Right cardiac atrium (tissue), 5 donors: ENCODE results near the gene CDYL. TPM values are rescaled to one million over a fixed set of nuclear protein-coding genes. Genes with fewer than 3 reads are reported as not detected.
A peak's percentile ranks its signal among the peaks of the same experiment; 100 is the strongest.
"Not testable (repeated sequence)": the region's sequence is repeated elsewhere in the genome, so short reads cannot be mapped to it uniquely, and the experiment has no call there.

ENCODE experiments used
- ATAC-seq, 2 donors: fragments of 200-7000 bp; cut with Tn5 transposase; one replicate each; pipeline versions ENCODE4 v1.8.0 to v1.9.1; 2020; ENCODE audit warnings: moderate library complexity in 2 of 2, mild to moderate bottlenecking in 1 of 2
- DNase-seq, 3 donors: peaks; one replicate each; pipeline ENCODE4 v3.0.0-alpha.2; 2020
- H3K27ac ChIP-seq: one replicate; pipeline ENCODE4 v1.5.1; 2013; ENCODE audit warnings: mild to moderate bottlenecking, low read length, control low read depth, moderate library complexity
- H3K27me3 ChIP-seq: one replicate; pipeline ENCODE4 v1.6.1; 2013; ENCODE audit not compliant: control insufficient read depth, insufficient read depth
- H3K4me1 ChIP-seq: one replicate; pipeline ENCODE4 v1.6.1; 2013; ENCODE audit warnings: low read length; ENCODE audit not compliant: control insufficient read depth, insufficient read depth
- H3K4me3 ChIP-seq: one replicate; pipeline ENCODE4 v1.5.1; 2013; ENCODE audit warnings: low read length, control low read depth
- H3K9me3 ChIP-seq: one replicate; pipeline ENCODE4 v1.6.1; 2013; ENCODE audit warnings: low read length; ENCODE audit not compliant: control insufficient read depth
- WGBS: extraction: QIAGEN DNeasy Blood & Tissue Kit; methylation state at CpG from one replicate; pipeline ENCODE4 v1.1.7; 2013; 5-methylcytosine and 5-hydroxymethylcytosine counted together
- intact Hi-C, 4 donors: fragments of 100-400 bp; cut with DNase I; formaldehyde crosslinking; loops; one replicate each; pipeline versions ENCODE4 v1.11.0 to v1.14.0; 2022 to 2023
- polyA plus RNA-seq: library from polyadenylated mRNA; stranded (reverse); fragments of 200-250 nt; gene quantifications from one replicate; pipeline ENCODE4 v1.2.3, GENCODE V29; 2013
- total RNA-seq, 4 donors: library from RNA; stranded (reverse); fragmentation: NEBNext Ultra II Directional; extraction: Animal tissue kit (Norgen Biotek cat#: 25700); gene quantifications; one replicate each; pipeline ENCODE4 v1.2.1, GENCODE V29; 2021
- donor health status: healthy with polysubstance abuse.
- donor health status: DM: no; HTN: yes; CAD: no.
- donor health status: DM: no; HTN: no; CAD: no.
- donor health status: DM: no; HTN: yes; CAD: no; lungs with severe emphysema.
- donor health status: DM: yes; HTN: yes; CAD: no.

CDYL gene
- total and polyA plus RNA-seq, 5 donors = 6.0 to 42.0 (median 36.1) TPM

DNA sequence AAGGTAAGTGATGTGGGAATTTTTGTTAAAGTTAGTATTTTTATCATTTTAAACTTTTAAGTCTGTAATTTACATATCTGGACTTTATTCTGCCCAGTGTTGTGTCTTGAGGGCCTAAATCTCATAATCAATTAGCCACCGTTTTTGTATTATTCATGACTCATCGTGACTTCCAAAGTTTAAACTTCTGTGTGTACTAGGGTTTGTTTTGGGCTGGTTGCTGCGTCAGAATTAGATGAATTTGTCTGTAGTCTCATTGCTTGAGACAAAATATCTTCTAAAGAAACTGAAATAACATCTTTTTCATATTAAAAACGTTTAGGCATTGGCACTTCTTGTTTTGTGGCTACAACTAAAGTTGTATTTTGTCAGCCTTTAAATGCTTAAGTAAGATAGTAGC lies 41.3 kb downstream of the CDYL start:
- WGBS = 81% methylated on average over 4 of the region's 4 CpGs
- DNase-seq = no peak
- Histone ChIP-seq H3K4me1 (peaks cover 3% of the 10 kb centered on the region), H3K4me3 (no peak overlapping the region), H3K9me3 (no peaks in the 10 kb centered on the region), H3K27me3 (no peaks in the 10 kb centered on the region), H3K27ac (no peak overlapping the region)
- ATAC-seq = no peak
- intact Hi-C loops = no loop called here

DNA sequence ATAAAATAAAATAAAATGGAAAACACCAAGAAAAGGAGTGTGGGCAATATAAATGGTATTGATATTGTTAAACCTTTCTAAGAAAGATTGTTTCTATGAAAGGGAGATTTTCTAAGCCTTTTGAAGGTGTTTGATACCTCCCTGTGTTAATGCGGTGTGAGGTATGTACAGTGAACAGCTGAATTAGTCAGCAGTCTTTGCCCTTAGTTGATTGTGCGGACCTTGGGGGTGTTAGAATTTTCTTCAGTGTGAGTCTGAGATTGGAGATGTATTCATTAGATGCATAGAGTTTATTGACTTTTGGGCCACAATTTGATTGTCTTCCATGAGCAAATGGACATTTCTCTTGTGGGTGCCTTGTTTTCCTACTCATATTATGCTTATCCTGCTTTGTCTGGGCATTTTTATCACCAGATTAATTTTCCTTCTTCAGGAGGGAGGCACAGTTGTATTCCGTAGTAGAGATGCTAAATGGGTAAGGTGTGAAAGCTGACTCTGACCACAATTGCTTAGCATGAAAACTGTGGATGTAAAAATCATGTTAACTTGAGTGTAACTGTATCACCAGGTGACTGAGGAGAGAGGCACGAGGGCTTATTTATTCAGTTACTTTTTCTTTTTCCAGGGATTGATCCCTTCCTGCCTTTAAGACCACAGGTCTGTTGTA lies 42.2 kb downstream of the CDYL start:
- ATAC-seq (no peak), DNase-seq (no peak)
- Histone ChIP-seq H3K4me3 (no peak overlapping the region), H3K4me1 (peaks cover 3% of the 10 kb centered on the region), H3K27ac (no peak overlapping the region), H3K9me3 (no peaks in the 10 kb centered on the region), H3K27me3 (no peaks in the 10 kb centered on the region)
- 95% methylated on average over 4 of the region's 4 CpGs for WGBS
- intact Hi-C loops = no loop called here

GRCh38 chr6:4819706-4820283 lies 43.6 kb downstream of the CDYL start:
- H3K4me3 ChIP-seq = no peak overlapping the region
- no peaks in the 10 kb centered on the region for H3K27me3 ChIP-seq
- DNase-seq = no peak
- H3K9me3 ChIP-seq = no peaks in the 10 kb centered on the region
- H3K27ac ChIP-seq = no peak overlapping the region
- intact Hi-C loops = no loop called here
- 80% methylated on average over 1 of the region's 1 CpG for WGBS
- H3K4me1 ChIP-seq = peaks cover 3% of the 10 kb centered on the region
- no peak for ATAC-seq

DNA sequence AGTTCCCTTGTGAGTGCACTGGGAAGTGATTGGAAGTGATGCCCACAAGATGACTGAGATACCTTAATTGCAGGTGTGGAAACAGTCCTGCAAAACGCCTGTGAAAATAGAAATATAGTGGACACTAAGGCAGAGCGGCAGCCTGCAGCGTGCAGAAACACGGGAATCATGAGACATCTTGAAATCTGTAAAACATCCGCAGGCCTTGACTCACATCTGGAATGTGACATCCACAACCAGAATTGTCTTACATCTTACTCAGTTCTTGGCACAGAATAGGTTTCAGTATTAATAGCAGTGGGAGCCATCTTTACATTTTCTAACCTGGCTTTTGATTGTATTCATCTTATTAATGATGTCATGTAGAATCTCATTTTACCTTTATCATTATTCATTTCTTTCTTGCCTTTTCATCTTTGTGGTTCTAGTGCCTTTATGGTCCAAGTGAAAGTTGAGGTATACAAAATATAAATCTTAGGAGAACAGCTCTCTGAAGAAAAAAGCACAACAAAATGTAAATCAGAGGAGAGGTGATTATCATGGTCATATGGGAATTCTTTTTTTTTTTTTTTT lies 44.6 kb downstream of the CDYL start:
- H3K27ac ChIP-seq = no peak overlapping the region
- DNase-seq = no peak
- H3K4me3 ChIP-seq = no peak overlapping the region
- H3K4me1 ChIP-seq = peaks cover 3% of the 10 kb centered on the region
- 96% methylated on average over 5 of the region's 5 CpGs for WGBS
- intact Hi-C loops = no loop called here
- ATAC-seq = no peak
- no peaks in the 10 kb centered on the region for H3K27me3 ChIP-seq
- no peaks in the 10 kb centered on the region for H3K9me3 ChIP-seq

DNA sequence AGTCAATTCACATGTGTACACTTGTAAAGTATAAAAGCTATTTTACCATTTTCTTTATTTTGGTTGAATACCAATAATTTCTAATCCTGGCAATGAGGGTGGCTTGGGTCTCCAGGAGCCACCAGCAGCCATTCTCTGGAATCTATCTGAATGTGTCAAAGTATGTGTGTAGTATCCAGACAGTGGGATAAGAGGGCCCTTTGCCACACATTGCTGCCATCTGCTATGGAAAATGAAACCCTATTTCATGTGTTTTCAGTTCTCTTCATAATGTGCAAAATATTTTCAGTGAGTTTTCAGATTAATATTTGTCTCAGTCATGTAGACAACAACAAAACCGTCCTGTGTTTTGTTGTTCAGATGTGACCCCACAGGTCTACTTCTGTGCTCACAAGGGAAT lies 46.3 kb downstream of the CDYL start:
- no peaks in the 10 kb centered on the region for H3K9me3 ChIP-seq
- H3K4me3 ChIP-seq = no peak overlapping the region
- 97% methylated on average over 1 of the region's 1 CpG for WGBS
- intact Hi-C loops = no loop called here
- no peak overlapping the region for H3K27ac ChIP-seq
- no peak for DNase-seq
- H3K27me3 ChIP-seq = no peaks in the 10 kb centered on the region
- peaks cover 3% of the 10 kb centered on the region for H3K4me1 ChIP-seq
- ATAC-seq = no peak

DNA sequence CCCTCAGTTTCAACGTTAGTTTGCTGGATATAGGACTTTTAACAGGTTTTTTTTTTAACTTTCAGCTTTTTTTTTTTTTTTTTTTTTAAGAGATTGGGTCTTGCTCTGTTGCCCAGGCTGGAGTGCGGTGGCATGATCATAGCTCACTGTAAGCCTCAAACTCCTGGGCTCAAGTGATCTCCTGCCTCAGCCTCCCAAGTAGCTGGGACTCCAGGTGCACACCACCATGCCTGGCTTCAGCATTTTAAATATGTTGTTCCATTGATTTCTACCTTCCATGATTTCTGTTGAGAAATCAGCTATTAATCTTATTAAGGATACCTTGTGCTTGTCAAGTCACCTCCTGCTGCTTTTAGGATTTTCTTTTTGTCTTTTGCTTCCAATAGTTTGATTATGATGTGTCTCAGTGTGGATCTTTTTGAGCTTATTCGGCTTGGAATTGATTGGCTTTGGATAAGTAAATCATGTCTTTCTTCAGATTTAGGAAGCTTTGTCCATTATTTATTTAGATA lies 52.0 kb downstream of the CDYL start:
- ATAC-seq = no peak
- Histone ChIP-seq H3K4me3 (no peak overlapping the region), H3K27me3 (no peaks in the 10 kb centered on the region), H3K4me1 (no peaks in the 10 kb centered on the region), H3K27ac (no peak overlapping the region), H3K9me3 (peaks cover 3% of the 10 kb centered on the region)
- intact Hi-C loops = no loop called here
- 96% methylated on average over 3 of the region's 3 CpGs for WGBS
- DNase-seq = no peak

- Histone ChIP-seq H3K4me3 (no peak overlapping the region), H3K27me3 (no peaks in the 10 kb centered on the region), H3K27ac (no peak overlapping the region), H3K9me3 (peaks cover 3% of the 10 kb centered on the region), H3K4me1 (no peaks in the 10 kb centered on the region)
- DNase-seq (no peak), ATAC-seq (no peak)
- intact Hi-C loops = no loop called here
Observed at GRCh38 chr6:4829089-4829488, 52.9 kb downstream of the CDYL start.

DNA sequence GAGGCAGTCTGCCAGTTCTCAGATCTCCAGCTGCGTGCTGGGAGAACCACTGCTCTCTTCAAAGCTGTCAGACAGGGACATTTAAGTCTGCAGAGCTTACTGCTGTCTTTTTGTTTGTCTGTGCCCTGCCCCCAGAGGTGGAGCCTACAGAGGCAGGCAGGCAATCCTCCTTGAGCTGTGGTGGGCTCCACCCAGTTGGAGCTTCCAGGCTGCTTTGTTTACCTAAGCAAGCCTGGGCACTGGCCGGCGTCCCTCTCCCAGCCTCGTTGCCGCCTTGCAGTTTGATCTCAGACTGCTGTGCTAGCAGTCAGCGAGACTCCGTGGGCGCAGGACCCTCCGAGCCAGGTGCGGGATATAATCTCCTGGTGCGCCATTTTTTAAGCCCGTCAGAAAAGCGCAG lies 59.3 kb downstream of the CDYL start:
- H3K9me3 ChIP-seq, H3K4me3 ChIP-seq, H3K27ac ChIP-seq, H3K27me3 ChIP-seq, ATAC-seq, intact Hi-C loops, H3K4me1 ChIP-seq: not testable (repeated sequence)
- DNase-seq = peak in 1 of 3 donors; percentile 36
- 93% methylated on average over 11 of the region's 13 CpGs for WGBS

DNA sequence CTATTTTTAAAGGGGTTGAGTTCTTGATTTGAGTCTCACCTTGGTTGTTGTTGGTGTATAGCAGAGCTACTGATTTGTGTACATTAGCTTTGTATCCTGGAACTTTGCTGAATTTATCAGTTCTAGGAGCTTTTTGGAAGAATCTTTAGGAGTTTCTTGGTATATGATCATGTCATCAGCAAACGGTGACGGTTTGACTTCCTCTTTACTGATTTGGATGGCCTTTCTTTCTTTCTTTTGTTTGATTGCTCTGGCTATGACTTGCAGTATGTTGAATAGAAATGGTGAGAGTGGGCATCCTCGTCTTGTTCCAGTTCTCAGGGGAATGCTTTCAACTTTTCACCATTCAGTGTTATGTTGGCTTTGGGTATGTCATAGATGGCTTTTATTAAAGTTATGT lies 64.0 kb downstream of the CDYL start:
- no peak overlapping the region for H3K4me3 ChIP-seq
- H3K27ac ChIP-seq = no peak overlapping the region
- 96% methylated on average over 3 of the region's 3 CpGs for WGBS
- intact Hi-C loops = no loop called here
- no peaks in the 10 kb centered on the region for H3K27me3 ChIP-seq
- ATAC-seq = no peak
- no peaks in the 10 kb centered on the region for H3K4me1 ChIP-seq
- H3K9me3 ChIP-seq = no peaks in the 10 kb centered on the region
- DNase-seq = no peak

DNA sequence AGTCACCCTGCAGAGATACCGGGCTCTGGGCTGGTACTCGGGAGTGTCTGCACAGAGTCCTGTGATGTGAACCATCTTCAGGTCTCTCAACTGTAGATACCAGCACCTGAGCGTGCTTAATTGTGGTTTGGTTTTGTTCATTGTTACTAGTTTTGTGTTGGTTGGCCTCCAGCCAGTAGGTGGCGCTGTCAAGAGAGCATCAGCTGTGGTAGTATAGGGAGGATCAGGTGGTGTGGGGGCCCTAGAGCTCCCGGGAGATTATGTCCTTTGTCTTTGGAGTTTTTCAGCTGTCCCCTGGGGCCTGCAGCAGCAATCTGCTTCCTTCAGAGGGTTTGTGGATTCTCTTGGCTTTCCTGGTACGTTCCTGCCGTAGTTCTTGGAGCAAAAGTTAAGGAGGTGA lies 67.9 kb downstream of the CDYL start:
- no peak overlapping the region for H3K27ac ChIP-seq
- 92% methylated on average over 7 of the region's 7 CpGs for WGBS
- DNase-seq (peak in 1 of 3 donors; percentile 33), ATAC-seq (no peak)
- H3K27me3 ChIP-seq = no peaks in the 10 kb centered on the region
- H3K4me1 ChIP-seq = peaks cover 4% of the 10 kb centered on the region
- H3K9me3 ChIP-seq = no peaks in the 10 kb centered on the region
- intact Hi-C loops = no loop called here
- no peak overlapping the region for H3K4me3 ChIP-seq

DNA sequence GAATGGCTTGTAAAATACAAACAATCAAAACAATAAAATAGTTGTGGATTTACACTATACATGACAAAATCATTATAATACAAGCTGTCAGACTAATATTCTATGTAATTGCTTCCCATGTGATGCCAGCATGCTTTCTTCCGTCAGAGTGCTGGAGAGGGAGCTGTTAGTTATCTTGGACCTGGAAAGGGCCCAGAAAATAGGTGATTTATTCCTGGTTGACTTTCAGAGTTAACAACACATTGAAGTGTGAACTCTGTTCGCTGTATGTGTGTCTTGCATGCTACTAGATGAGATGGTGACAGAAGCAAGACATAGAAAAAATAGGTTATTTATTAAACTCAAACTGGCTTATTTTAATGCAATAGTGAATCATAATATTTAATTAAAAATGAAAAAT lies 70.2 kb downstream of the CDYL start:
- no peak for ATAC-seq
- Histone ChIP-seq H3K9me3 (no peaks in the 10 kb centered on the region), H3K27me3 (no peaks in the 10 kb centered on the region), H3K27ac (no peak overlapping the region), H3K4me1 (peaks cover 4% of the 10 kb centered on the region), H3K4me3 (no peak overlapping the region)
- no peak for DNase-seq
- intact Hi-C loops = no loop called here
- 76% methylated on average over 2 of the region's 2 CpGs for WGBS
